ENCODE measurements around the gene SLC14A1.

SLC14A1 gene
- total RNA-seq = 0.22 to 1.4 reads per million in 2 experiments

- no peak for DNase-seq (ENCODE audit: low read depth)
Observed at GRCh38 chr18:45723567-45724355, at the start of gene SLC14A1. TSS of gene SLC14A1 (plus strand) at chr18:45724181. CDS start at chr18:45730321, 6,140 bp downstream.

DNA sequence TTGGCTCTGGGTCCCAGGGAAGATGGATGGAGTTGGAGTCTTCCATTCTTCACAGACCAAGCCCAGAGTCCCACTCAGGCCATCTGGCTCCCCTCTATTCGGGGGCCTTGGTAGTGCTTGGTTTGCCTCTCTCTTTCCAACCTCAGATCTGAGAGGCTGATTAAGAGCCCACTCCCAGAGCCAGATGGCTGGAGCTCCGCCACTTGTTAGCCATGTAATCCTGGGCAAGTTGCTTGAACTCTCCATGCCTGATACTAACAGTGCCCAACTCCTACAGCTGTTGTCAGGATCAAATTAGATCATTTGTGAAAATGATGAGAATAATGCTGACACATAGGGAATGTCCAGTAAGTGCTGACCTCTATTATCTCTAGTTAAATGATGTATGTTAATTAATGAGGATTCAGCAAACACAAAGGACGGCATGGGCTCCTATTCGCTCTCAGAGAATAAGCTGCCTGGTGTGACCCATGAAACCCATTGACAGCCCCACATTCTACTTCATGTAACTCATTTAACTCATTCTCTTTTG is 46.6 kb upstream of the SLC14A1 start:
- DNase-seq (ENCODE audit: low read depth) = no peak

- no peak for DNase-seq (ENCODE audit: low read depth)
Observed at GRCh38 chr18:45678441-45678840, 45.5 kb upstream of the SLC14A1 start.

DNA sequence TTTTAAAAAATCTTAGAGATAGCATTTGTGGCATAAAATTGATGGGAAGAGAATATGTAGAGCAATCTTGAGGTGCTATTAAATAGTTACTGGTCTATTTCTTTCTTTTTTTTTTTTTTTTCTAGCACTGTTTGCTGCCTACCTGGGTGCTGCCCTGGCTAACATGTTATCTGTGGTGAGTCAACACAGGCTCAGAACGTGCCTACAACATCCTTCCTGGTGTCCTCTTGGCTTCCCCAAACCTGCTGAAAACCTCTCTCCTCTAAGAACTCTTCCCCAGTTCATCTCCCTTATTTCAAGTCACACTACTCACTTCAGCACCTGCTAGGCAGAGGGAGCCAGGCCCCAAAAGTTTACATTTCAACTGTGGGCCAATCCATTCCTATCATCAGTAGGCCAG is 45.1 kb upstream of the SLC14A1 start:
- DNase-seq (ENCODE audit: low read depth) = no peak

DNA sequence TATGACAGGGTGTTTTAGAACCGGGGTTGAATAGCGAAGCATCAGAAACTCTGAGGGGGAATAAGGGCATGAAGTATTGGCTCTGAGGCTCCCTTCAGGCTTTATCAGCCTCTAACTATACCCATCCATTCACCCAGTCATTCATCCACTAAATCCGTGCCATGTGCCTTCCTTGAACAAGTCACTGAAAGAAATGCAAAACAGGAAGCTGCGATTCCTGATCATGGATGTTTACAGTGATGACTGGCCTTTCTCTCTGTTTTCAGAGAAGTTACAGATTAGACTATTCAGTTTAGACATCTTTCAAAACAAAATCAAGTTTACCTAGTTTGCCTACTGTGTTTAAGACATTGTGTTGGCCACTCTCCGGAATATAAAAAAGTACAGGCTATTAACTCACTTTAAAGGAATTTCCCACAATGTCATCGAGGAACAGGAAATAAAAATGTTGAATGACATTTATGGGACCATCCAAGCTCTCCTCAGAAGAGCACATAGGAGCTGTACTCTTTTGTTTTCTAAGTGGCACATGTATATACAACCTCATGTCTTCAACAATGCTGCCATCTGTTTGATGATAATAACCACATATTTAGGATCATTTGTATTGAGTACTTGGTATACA is 43.8 kb upstream of the SLC14A1 start:
- DNase-seq (ENCODE audit: low read depth) = no peak

- no peak for DNase-seq (ENCODE audit: low read depth)
Observed at GRCh38 chr18:45682181-45682580, 41.8 kb upstream of the SLC14A1 start.

DNA sequence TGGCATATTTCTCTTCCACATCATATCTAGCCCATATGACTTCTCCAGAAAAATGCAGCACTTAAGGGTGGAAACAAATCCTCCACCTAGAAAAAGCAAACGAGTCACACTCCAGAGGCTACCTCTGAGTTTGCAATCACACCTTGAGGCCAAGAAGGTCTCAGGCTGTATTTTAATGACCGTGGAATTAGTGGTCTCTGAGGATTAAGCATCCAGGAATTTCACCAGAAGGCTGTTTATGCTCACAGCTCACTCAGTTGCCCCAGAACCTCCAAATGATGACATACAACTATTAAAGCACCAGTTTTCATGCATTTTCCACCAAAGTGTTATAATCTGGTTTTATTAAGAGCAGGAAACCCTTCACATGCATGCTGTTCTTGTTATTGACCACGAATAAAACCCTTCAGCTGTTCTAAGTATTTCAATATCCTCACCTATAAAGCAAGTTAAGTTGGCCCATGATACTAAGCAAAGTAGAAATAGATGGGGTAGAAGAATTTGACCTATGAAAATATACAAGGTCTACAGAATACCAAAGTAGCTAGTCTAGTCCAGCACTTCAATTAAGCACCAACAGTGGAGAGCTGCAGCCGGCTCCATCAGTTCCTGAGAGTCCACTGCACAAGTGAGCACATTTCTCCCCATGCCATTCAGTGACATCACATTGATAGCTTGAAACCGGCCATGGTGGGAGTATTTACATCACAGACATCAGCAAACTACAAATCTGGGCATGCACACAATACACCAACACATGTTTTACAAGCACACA is 39.5 kb upstream of the SLC14A1 start:
- DNase-seq (ENCODE audit: low read depth) = no peak

DNA sequence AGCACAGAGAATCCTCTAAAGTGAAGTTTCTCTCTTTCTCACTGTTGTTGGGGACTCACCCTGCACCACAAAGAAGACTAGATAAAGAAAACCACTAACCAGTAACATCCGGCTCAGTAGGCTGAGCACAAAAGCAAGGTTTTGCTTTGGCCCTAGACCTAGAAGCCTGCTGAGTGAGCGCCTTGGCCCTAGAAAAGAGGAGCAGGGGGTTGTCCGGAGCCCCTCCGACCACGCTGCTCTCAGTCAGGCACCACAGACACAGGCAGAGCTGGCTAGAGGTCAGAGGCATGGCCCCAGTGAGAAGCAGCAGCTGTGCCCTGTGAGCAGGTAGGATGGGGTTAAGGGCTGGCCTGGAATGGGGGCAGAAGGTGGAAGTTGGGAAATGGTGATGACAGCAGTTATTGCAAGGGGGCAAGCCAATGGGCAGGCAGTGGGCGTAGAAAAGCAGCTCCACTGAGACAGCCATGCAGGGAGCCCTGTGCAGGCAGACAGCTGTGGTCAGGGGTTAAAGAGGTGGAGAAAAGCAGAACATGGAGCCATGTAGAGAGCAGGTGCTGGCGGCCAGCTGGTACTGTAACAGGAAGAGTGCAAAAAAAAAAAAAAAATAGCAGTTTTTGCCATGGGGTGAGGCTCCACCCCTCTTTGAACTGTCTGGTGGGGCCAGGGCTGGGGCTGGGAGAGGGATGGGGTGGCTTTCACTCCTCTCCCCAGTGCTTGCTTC is 36.9 kb upstream of the SLC14A1 start:
- peak; percentile 37 for DNase-seq (ENCODE audit: low read depth)

GRCh38 chr18:45687621-45688020 is 36.4 kb upstream of the SLC14A1 start:
- DNase-seq (ENCODE audit: low read depth) = no peak

DNA sequence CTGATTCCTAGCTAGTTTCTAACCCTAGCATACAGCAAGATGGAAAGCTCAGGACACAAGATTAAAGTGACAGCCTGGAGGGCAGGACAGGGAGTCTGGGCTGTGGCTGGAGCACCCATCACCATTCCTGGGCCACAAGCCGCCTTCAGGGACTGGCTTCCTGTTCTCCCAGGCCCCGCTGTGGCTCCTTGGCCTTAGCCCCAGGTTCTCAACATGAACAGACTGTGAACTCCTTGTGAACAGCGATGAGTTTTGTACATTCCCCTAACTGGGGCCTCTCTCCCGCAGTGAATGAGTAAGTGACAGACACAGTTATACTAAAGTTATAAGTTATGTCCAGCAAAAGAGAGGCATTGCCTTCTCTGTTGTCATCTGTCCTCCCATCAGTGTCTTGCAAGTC is 35.9 kb upstream of the SLC14A1 start:
- no peak for DNase-seq (ENCODE audit: low read depth)

DNA sequence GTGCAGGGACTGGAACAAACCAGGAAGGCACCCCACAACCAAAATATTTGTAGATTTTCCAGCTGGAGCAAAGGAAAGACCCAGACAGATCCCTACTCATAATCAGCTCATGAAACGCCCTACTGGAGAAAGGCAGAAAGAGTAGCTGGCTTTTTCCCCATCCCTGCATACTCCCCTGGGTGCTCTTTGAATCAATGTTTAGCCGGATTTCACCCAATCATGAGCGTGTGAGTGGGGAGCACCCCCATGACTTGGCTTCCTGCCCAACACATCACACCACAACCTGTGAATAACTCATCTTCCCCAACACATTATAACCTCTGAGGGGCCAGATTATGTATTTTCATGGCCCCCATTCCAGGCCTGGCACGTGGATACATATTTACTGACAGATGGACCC is 35.1 kb upstream of the SLC14A1 start:
- DNase-seq (ENCODE audit: low read depth) = peak; percentile 39

DNA sequence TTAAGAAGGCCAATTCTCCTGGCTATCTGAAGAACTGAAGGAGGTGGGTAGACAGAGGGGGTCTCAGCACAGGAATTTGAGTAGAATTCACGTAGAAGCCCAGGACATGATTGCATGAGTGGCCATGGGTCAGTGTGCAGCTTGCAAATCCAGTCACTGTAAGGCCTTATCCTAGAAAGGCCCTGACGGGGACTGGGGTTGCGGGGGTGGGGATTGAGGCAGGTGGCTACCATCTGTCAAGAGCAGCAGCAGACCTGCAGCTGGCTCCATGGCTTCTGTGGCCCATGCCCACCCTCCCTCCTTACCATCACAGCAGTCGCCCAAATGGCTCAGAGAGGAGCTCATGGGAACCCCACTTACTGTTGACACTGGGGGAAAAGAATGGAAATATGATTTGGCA is 34.6 kb upstream of the SLC14A1 start:
- DNase-seq (ENCODE audit: low read depth) = no peak

GRCh38 chr18:45690975-45691815 is 32.8 kb upstream of the SLC14A1 start:
- peak; percentile 64 for DNase-seq (ENCODE audit: low read depth)

GRCh38 chr18:45691816-45692179 is 32.2 kb upstream of the SLC14A1 start:
- DNase-seq (ENCODE audit: low read depth) = no peak

DNA sequence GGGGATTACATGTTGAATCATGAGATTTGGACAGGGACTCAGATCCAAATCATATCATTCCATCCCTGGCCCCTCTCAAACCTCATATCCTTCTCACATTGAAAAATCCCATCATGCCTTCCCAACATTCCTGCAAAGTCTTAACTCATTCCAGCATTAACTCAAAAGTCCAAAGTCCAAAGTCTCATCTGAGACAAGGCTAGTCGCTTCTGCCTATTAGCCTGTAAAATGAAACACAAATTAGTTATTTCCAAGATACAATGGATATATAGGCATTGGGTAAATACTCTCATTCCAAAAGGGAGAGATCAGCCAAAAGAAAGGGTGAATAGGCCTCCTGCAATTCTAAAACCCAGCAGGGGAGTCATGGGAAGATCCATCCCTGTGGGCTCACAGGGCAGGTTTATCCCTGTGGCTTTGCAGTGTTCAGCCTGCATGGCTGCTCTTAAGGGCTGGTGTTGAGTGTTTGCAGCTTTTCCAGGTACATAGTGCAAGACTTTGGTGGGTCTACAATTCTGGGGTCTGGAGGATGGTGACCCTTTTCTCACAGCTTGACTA is 21.2 kb upstream of the SLC14A1 start:
- DNase-seq (ENCODE audit: low read depth) = no peak

DNA sequence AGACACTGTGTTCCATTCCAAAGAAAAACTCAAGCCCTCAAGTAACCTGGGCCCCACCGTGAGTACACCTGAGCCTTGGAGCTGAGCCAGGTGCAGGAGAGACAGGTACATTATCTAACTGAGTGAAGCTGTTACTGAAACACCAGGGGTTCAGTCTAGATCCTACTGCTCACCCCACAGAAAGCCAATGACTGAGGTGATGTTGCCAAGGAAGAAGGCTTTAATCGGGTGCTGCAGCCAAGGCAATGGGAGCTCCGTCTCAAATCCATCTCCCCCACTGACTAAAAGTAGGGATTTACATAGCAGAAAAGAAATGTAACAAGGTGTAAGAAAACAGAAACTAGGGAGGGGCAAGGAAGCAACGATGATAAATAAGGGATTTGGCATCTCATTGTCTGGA is 15.2 kb upstream of the SLC14A1 start:
- no peak for DNase-seq (ENCODE audit: low read depth)

DNA sequence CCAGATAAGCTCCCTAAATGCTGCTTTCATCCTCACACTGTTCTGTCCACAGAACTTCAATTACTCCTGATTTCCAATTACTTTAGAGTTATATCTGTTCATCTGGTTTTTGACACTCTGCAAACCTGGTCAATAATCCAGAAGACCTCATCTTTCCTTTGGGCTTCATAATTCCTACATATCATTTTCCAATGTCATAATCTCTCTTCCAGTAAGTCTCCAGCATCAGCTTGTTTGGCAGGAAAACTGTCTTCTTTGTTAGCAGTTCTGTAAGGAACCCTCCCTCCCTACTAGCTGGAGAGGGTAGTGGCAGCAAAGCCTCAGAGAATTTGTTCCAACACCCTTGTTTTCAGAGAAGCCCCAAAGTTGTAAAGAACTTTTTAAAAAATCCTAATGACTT is 11.9 kb upstream of the SLC14A1 start:
- no peak for DNase-seq (ENCODE audit: low read depth)

GRCh38 chr18:45713239-45713638 is 10.7 kb upstream of the SLC14A1 start:
- no peak for DNase-seq (ENCODE audit: low read depth)

GRCh38 chr18:45715212-45715780 is 8.7 kb upstream of the SLC14A1 start:
- no peak for DNase-seq (ENCODE audit: low read depth)

GRCh38 chr18:45719106-45719505 is 4.9 kb upstream of the SLC14A1 start:
- DNase-seq (ENCODE audit: low read depth) = no peak
